GM19324 (cell line): ENCODE data around the gene CYP4B1.
"Not testable (repeated sequence)": the region's sequence is repeated elsewhere in the genome, so short reads cannot be mapped to it uniquely, and the experiment has no call there.

Source experiments
- ATAC-seq: cut with Tn5 transposase; IDR thresholded peaks from one replicate; pipeline ENCODE4 v1.9.1; 2021; ENCODE audit warnings: mild to moderate bottlenecking, moderate library complexity; ENCODE audit not compliant: unreplicated experiment, low FRiP score

The CYP4B1 gene

DNA sequence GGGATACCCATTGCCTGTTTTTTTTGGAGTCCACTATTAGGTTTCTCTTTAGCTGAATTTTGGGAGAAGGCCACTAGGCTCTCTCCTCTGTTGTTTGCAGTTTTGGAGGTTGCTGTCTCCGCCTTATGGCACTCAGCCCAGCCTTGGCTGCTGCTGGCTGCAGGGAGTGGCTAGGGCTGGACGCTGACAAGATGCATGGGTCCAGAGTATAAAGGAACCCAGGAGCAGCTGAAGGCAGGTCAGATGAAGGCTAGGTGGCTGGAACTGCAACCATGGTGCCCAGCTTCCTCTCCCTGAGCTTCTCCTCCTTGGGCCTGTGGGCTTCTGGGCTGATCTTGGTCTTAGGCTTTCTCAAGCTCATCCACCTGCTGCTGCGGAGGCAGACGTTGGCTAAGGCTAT lies at the start of gene CYP4B1:
Gene CYP4B1, plus strand, starts transcription at position 237 of the 400 bp plus-strand sequence. Its CDS starts 36 bp downstream, at position 273.
- no peak for ATAC-seq

- ATAC-seq = no peak
These were observed 49.4 kb upstream of the CYP4B1 start for GRCh38 chr1:46749404-46749803.

- no peak for ATAC-seq
These were observed 48.9 kb upstream of the CYP4B1 start for GRCh38 chr1:46749921-46750404.

GRCh38 chr1:46753985-46754384 lies 44.9 kb upstream of the CYP4B1 start:
- ATAC-seq = no peak

GRCh38 chr1:46754707-46755106 lies 44.1 kb upstream of the CYP4B1 start:
- ATAC-seq = not testable (repeated sequence)

DNA sequence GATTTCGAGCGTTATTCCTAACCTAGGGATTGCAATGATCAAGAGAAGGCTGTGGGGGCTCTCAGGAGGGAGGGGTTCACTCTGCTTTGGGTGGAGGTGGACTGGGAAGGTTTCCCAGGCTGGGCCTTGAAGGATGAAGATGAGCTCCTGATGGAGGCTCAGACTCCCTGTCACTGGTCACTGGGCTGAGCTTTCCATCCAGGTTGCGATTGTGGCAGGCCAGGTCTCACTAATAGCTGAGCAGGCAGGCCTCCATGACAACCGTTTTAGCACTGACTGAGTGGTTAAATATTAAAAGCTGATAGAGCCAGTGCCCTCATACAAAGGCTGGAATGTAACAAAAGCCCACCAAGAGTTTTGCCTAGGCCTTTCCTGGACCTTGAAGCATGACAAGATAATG lies 43.7 kb upstream of the CYP4B1 start:
- no peak for ATAC-seq

GRCh38 chr1:46757247-46757955 lies 41.4 kb upstream of the CYP4B1 start:
- ATAC-seq = no peak

DNA sequence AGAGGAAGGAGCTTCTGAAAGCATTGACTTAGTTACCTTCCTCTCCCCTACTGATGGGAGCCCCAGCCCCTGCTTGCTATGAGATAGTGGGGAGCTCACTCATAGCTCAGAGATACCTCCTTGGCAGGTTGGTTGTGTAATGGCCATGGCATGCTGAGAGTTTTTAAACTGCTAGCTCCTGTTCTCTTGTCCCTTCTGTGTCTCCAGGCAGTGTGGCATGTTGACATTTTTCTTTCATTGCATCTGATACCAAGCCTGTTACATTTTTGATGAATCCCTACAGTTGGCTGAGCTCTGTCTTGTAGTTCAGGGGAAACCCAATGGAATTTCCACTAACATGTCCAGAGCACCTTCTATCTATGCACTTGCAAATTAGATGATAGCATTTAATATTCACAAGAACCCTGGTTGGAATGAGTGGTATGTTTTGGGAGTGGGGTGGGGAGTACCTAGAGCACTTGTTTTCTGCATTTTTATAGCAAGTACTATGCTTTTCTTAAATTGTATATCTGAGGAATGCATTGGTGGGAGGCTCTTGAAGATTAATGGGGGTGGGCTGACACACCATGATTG lies 40.8 kb upstream of the CYP4B1 start:
- ATAC-seq = no peak

GRCh38 chr1:46760558-46761166 lies 38.2 kb upstream of the CYP4B1 start:
- no peak for ATAC-seq

- no peak for ATAC-seq
These were observed 37.1 kb upstream of the CYP4B1 start for GRCh38 chr1:46761740-46762139.

GRCh38 chr1:46764402-46764801 lies 34.4 kb upstream of the CYP4B1 start:
- ATAC-seq = no peak

DNA sequence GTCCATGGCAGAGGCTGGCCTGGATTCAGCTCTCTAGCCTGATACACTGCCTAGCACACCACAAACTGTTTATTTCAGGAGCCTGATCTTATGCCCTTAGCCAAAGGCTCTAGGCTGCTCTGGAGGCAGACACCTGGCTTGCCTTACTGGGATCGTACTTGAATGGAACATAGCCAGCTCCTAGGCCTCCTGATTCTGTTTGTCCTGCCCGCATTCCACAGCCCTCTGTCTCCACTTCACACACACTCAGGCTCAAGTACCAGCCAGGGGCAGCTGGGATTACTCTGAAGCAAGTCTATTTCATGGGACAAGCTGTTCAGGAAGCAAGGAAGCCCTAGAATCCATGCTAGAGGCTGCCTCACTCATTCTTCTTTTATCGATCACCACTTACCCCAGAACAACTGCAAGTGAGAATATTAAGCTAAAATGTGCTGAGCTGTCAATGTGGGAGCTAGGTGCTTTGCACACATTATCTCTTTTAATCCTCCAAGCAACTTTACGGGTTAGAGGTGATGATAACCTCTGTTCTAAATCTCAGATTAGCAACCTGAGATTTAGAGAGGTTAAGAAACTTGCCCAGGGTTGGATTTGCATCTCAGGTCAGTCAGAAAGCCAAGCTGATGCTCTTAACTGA lies 31.1 kb upstream of the CYP4B1 start:
- no peak for ATAC-seq

GRCh38 chr1:46768445-46768844 lies 30.4 kb upstream of the CYP4B1 start:
- ATAC-seq = no peak

- no peak for ATAC-seq
These were observed 29.7 kb upstream of the CYP4B1 start for GRCh38 chr1:46769028-46769740.

DNA sequence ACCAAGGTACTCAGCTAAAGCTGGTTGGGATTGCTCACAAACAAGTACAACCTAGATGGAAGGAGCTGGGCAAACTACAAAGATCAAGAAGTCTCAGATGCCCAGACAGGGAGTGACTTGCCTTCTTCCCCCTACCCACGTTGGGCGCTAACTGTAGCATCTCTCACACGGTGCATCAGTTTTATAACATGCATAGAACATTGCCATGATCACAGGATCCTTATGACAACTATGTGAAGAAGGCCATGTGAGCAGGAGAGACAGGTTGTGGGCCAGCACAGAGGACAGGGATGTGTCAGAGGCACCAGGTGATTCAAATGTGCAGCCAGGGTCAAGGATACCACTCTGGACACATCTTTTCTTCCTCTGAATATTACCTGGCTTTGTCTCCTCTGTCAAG lies 28.3 kb upstream of the CYP4B1 start:
- no peak for ATAC-seq

DNA sequence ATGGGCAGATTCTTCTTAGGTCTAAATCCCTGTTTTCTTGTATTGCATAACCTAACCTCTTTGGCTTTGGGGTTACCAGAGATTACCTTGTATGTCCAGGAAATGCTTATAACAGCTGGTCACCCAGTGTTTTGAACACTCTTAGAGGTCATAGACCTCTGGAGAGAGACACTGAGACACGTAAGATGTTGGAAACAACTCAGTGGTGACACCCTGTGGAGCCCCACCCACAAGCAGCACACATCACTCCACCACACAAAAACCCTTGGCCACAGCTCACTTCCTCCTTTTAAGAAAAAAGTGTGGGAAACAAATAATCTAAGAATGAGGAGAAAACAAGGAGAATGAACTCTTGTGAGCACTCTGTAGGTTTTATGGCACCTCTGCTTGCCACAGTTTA lies 26.3 kb upstream of the CYP4B1 start:
- ATAC-seq = no peak

DNA sequence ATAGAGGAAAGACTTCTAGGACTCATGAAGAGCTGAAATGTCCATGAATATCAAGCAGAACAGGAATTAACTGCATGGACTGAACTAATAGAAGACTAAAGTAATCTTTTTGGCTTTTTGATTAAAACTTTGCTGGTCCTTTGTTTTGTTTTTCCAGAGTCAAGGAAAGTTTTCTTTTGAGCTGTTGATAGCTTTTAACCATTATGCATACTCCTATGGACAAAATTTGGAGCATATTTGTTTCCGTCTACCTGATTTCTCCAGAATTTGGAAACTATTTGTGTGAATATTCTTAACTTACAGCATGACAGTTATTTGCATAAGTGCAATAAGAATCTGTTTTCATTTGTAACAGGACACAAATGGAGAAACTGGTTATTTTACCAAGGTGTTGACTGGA lies 24.5 kb upstream of the CYP4B1 start:
- ATAC-seq = no peak

GRCh38 chr1:46778456-46778855 lies 20.4 kb upstream of the CYP4B1 start:
- ATAC-seq = not testable (repeated sequence)

GRCh38 chr1:46784666-46785065 lies 14.2 kb upstream of the CYP4B1 start:
- ATAC-seq = no peak

DNA sequence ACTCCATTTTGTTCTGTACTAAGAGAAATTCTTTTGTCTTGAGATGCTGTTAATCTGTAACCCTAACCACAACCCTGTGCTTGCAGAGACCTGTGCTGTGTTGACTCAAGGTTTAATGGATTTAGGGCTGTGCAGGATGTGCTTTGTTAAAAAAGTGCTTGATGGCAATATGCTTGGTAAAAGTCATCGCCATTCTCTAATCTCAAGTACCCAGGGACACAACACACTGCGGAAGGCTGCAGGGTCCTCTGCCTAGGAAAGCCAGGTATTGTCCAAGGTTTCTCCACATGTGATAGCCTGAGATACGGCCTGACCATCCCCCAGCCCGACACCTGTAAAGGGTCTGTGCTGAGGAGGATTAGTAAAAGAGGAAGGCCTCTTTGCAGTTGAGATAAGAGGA lies 10.2 kb upstream of the CYP4B1 start:
- ATAC-seq = not testable (repeated sequence)
